Measurements from ENCODE around the gene PSRC1.

PSRC1 gene

GRCh38 chr1:109247401-109248365, 35.3 kb downstream of the PSRC1 start:
- DNase-seq (ENCODE audit: low spot score): no peak

GRCh38 chr1:109246141-109246551, 36.8 kb downstream of the PSRC1 start:
- DNase-seq (ENCODE audit: low spot score): no peak

DNA sequence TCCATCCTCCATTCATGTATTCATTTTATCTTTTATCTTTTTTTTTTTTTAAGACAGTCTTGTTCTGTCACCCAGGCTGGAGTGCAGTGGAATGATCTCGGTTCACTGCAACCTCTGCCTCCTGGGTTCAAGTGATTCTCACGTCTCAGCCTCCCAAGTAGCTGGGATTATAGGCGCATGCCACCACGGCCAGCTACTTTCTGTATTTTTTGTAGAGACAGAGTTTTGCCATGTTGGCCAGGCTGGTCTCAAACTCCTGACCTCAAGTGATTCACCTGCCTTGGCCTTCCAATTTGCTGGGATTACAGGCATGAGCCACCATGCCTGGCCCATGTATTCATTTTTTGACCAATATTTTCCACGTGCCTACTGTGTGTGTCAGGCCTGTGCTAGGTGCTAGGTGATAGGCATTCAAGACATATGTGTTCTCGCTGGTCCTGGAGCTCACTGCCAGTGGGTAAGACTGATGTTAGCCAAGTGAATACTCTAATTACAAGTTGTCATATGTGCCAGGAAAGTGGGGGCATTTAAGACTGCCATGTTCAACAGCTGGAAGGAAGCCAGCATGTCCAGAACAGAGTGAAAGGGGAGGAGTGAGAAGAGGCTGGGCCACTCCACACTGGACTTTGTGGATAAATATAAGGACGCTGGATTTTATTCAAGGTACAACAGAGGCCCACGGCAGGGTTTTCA, 38.9 kb downstream of the PSRC1 start:
- no peak for DNase-seq (ENCODE audit: low spot score)

GRCh38 chr1:109243221-109243620, 39.7 kb downstream of the PSRC1 start:
- DNase-seq (ENCODE audit: low spot score): no peak

GRCh38 chr1:109242387-109242786, 40.6 kb downstream of the PSRC1 start:
- no peak for DNase-seq (ENCODE audit: low spot score)

DNA sequence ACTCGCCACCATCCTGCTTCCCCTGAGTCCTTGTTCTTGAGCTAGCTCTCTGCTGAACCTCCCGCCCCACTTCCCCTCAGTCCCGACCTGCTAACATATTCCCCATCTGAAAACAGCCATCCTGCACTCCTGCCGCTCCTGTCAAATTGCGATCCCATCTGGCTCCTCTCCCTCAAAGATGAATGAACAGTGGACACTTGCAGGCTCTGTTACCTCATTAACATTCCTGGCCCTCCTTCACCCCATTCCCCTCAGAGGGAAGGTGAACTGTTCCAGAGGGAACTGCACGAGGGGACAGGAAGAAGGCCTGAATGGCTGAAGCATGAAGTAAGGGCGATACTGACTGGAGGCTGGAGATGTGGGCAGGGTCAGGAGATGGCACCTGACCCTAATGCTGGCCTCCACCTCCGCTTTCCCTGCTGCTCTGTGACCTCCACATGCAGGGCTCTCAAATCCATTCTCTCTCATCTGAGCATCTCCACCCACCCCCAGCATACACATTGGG, 41.1 kb downstream of the PSRC1 start:
- no peak for DNase-seq (ENCODE audit: low spot score)

- no peak for DNase-seq (ENCODE audit: low spot score)
Measured at GRCh38 chr1:109241344-109241743, 41.6 kb downstream of the PSRC1 start.

- DNase-seq (ENCODE audit: low spot score): no peak
Measured at GRCh38 chr1:109240158-109241152, 42.5 kb downstream of the PSRC1 start.

GRCh38 chr1:109239409-109240068, 43.4 kb downstream of the PSRC1 start:
- peak; percentile 74 for DNase-seq (ENCODE audit: low spot score)

DNA sequence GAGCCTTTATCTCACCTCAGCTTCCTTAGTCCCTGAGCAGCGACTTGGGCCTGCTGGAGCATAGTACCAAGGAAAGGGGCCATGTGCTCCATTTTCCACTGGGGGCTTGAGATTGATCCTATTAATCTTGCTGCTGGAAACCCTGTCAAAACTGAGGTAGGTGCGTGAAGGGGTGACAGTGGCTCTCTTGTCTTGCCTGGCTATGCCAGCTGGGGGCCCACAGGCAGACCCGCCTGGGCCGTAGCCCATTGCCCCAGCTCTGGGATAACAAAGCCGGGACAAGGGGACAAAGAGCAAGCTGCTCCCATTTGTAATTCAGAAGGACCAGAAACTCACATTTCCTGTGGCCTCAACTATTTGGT, 43.9 kb downstream of the PSRC1 start:
- DNase-seq (ENCODE audit: low spot score): no peak

DNA sequence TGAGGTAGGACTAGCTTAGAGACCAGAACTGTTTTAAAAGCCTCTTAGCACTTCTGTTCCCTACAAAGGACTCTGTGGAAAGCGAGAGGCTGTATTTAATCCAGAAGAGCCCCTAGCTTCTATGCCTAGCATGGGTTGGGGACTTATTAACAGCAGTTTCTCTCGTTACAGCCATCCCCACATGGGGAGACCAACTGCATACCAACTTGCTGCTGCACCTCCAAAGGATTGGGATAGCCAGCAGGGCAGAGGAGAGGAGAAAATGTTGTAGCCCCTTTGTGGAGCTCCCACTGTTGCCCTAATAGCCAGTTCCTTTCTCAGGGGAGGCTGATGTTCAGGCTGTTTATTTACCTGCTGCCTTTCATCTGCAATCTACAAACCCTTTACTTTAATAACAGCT, 44.6 kb downstream of the PSRC1 start:
- no peak for DNase-seq (ENCODE audit: low spot score)

- no peak for DNase-seq (ENCODE audit: low spot score)
Measured at GRCh38 chr1:109237512-109237911, 45.4 kb downstream of the PSRC1 start.

DNA sequence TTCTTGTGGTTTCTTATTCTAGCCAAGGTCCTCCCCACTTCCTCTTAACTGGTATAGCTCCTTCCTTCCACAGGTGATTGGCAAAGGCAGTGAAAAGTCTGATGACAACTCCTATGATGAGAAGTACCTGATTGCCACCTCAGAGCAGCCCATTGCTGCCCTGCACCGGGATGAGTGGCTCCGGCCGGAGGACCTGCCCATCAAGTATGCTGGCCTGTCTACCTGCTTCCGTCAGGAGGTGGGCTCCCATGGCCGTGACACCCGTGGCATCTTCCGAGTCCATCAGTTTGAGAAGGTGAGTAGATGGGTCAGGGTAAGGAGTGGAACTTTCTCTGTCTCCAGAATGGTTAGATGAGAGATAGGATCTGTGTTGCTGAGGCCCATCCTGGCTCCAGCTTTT, 47.8 kb downstream of the PSRC1 start:
- no peak for DNase-seq (ENCODE audit: low spot score)

- no peak for DNase-seq (ENCODE audit: low spot score)
Measured at GRCh38 chr1:109231066-109231465, 51.9 kb downstream of the PSRC1 start.
